SK-N-MC (cell line): Measurements from ENCODE around the gene PDE4D.

Experiments used
- EZH2 ChIP-seq: fragments of 200-600 bp; sonication (generic); IDR thresholded peaks from one replicate; pipeline ENCODE4 v1.6.1; 2017; ENCODE audit warnings: antibody characterized with exemption
- POLR2AphosphoS5 ChIP-seq: IDR thresholded peaks from 2 replicates; pipeline ENCODE4 v1.6.1; 2012; ENCODE audit warnings: mild to moderate bottlenecking, low read depth, low read length, borderline replicate concordance

DNA sequence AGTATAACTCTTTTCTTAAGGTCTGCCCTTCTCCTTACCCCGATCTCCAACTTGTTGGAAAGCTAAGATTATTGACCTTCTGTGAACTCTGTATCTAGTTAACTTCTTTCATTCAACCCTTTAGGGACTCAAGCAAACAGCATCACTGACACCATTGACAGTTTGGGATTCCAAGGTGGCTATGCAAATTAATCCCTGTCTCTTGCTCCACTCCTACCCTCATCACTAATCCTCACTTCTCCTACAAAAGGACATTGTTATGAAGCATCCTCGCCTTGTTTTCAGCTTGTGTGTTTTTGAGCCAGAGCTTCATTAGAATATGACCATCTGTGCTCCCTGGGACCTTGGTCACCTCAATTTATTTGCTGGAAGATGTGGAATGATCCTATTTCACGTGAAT is 337.9 kb downstream of the PDE4D start:
- TF ChIP-seq EZH2 (no peak), POLR2AphosphoS5 (no peak)
